OCI-M1 (cell line): ENCODE measurements around the gene NR5A2.

Experiments used
- DNase-seq: peaks from one replicate; lab custom pipeline; 2025; lab: John Stamatoyannopoulos, UW

NR5A2 gene

GRCh38 chr1:200206340-200206739, 178.8 kb downstream of the NR5A2 start:
- DNase-seq: no peak

- DNase-seq: no peak
These were observed 179.3 kb downstream of the NR5A2 start for GRCh38 chr1:200206761-200207160.

GRCh38 chr1:200207711-200208126, 180.2 kb downstream of the NR5A2 start:
- peak; percentile 42 for DNase-seq

- DNase-seq: no peak
These were observed 183.6 kb downstream of the NR5A2 start for GRCh38 chr1:200211157-200211556.

GRCh38 chr1:200213392-200213791, 185.9 kb downstream of the NR5A2 start:
- DNase-seq: no peak

GRCh38 chr1:200213921-200214320, 186.4 kb downstream of the NR5A2 start:
- DNase-seq: no peak

GRCh38 chr1:200215350-200215749, 187.8 kb downstream of the NR5A2 start:
- no peak for DNase-seq

GRCh38 chr1:200217703-200218102, 190.2 kb downstream of the NR5A2 start:
- DNase-seq: no peak

- DNase-seq: no peak
These were observed 194.2 kb downstream of the NR5A2 start for GRCh38 chr1:200221614-200222282.

GRCh38 chr1:200223207-200223606, 195.7 kb downstream of the NR5A2 start:
- DNase-seq: no peak

- no peak for DNase-seq
These were observed 196.1 kb downstream of the NR5A2 start for GRCh38 chr1:200223613-200224012.

- DNase-seq: no peak
These were observed 196.8 kb downstream of the NR5A2 start for GRCh38 chr1:200224315-200224714.

GRCh38 chr1:200226268-200226968, 198.9 kb downstream of the NR5A2 start:
- peak; percentile 91 for DNase-seq

- no peak for DNase-seq
These were observed 199.4 kb downstream of the NR5A2 start for GRCh38 chr1:200226969-200227303.
